ENCODE measurements around the gene ABLIM2.

DNA sequence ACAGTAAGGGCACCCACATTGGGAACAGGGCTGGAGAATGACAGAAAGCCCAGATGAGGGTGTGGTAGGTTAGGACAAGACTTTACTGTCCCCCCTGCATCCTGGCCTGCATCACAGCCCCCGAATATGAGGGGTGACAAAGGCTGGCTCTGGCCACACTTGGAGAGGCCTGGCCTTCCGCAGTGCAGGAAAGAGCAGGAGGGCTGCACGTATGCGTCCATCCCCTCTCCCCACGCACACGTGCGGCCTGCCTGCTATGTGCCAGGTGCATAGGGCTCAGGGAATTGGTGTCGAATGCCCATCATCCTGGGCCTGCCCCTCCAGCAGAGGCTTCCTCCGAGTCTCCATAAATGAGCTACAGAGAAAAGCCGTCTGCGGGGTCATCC lies 80.5 kb downstream of the ABLIM2 start:
- no peak for TF ChIP-seq CTCF (conservative IDR thresholded peaks at IDR 0.05; ENCODE audit: low read length)
- no peak for TF ChIP-seq EZH2phosphoT487 (IDR thresholded peaks at IDR 0.05; ENCODE audit: borderline replicate concordance, low read depth, low read length)
